ENCODE results near the gene LY9.
"Not testable (repeated sequence)": the region's sequence is repeated elsewhere in the genome, so short reads cannot be mapped to it uniquely, and the experiment has no call there.

LY9 gene

DNA sequence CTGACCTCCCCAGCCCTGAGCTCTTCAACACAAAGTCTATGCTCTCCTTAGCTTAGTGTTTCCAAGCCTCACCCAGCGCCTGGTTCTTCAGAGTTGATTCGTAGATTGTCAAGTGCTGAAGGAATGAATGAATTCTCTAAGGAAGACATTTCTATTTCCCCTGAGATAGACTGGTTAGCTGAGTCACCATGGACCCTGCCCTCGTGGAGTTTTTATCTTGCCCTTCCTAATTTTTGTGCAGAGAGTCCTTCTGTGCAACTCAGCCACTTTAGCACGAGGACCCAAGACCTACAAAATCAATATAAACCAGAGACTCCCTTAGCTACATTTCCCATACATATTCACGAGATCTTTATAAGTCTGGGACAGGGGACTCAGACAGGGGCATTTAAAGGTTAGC is 69.4 kb downstream of the LY9 start:
- DNase-seq (ENCODE audit: low spot score), result no peak

DNA sequence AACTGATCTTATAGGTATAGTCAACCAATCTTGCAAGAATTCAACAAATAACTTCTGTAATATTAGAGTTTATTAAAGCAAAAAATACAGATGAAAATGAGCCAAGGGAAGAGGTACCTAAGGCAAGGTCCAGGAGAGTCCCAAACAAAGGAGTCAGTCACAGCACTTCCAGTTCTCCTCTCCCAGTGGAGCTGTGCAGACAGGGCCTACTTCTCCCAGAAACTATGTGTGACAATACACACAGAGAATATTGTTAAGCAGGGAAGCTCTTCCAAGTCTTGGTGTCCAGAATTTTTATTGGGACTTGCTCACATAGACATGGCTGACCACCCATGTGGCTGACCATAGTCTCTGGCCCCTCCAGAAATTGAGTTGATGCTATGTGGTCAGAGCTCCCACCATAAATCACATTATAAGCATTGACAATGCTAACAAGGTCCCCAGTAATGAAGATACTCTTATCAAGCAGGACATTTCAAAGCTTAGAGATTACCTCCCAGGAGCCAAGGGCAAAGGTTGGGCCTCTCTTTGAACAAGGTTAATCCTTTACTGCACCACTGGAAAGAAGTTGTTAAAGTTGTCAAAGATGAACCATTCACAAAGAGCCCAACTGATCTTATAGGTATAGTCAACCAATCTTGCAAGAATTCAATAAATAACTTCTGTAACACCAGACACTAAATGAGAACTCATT is 70.2 kb downstream of the LY9 start:
- DNase-seq (ENCODE audit: low spot score), result no peak

DNA sequence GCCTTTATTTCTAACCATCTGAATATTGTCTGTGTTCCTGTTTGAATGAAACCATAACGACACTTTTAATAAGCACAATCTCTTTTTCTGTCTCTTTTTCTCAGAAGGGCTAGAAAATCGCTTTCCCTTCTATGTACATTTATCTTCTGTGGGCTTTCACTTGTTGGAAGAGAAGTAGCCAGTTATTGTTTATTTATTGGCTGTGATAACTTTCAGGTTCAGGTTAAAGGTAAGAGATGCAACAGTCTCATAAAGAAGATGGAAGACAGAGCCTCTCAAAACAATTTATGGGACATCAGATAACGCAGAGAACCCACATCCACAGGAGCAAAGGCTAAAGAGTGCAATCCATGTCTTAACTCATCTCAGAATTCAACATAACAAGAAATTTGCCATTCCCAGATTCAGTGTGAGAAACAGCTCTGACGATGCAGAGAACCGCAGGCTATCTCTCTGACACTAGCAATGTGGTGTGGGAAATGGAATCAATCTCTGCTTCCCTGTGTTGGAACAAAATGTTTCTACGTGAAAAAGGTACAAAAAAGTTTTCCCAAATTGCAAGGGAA is 70.8 kb downstream of the LY9 start:
- no peak for DNase-seq (ENCODE audit: low spot score)

DNA sequence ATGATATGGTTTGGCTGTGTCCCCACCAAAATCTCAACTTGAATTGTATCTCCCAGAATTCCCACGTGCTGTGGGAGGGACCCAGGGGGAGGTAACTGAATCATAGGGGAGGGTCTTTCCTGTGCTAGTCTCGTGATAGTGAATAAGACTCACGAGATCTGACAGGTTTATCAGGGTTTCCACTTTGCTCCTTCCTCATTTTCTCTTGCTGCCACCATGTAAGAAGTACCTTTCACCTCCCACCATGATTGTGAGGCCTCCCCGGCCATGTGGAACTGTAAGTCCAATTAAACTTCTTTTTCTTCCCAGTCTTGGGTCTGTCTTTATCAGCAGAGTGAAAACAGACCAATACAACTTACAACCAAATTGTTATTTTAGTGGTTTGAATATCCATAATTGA is 71.7 kb downstream of the LY9 start:
- DNase-seq (ENCODE audit: low spot score), result not testable (repeated sequence)

DNA sequence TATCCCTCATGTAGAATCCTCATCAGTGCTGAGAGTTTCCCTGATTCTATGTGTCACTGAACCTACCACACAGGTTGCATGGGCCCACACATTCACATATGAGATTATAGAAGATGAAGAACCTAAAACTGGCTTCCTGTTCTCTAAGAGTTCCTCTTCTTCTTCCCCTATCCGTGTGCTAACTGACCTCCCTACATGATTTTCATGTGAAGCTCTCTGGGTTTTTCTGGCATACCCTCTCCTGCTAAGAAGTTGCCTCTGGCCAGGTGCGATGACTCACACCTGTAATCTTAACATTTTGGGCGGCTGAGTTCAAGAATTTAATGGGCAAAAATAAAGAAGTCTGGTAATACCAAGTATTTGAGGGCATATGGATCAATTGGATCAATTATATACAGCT is 72.2 kb downstream of the LY9 start:
- DNase-seq (ENCODE audit: low spot score), result no peak

DNA sequence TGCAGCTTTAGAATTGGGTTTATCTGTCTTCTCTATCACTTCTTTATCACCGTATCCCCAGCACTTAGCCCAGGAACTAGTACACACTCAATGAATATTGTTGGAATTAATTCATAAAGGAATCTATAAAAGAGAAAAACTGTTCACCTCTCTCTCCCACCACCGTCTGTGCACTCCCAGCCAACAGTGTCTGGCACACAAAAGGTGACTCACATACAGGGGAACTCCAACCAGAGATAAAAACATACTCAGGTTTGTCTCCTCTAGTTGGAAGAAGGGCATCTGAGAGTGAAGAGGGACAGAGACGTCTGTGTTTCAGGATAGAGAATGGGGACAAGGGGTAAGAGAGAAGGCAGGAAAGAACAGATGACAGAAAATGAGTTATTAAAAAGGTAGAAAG is 79.0 kb downstream of the LY9 start:
- peak; percentile 23 for DNase-seq (ENCODE audit: low spot score)

DNA sequence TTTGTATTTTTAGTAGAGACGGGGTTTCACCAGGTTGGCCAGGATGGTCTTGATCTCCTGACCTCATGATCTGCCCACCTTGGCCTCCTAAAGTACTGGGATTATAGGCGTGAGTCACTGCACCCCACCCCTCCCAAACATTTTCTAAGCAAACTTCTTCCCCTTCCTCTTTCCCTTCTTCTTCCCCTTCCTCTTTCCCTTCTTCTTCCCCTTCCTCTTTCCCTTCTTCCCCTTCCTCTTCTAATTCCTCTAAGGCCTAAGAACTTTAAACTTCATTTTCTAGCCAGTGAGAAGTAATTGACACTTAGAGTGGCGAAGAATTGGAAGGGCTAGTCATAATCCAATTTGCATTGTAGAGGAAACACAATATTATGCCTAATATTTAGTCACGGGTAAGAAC is 79.6 kb downstream of the LY9 start:
- DNase-seq (ENCODE audit: low spot score), result not testable (repeated sequence)

DNA sequence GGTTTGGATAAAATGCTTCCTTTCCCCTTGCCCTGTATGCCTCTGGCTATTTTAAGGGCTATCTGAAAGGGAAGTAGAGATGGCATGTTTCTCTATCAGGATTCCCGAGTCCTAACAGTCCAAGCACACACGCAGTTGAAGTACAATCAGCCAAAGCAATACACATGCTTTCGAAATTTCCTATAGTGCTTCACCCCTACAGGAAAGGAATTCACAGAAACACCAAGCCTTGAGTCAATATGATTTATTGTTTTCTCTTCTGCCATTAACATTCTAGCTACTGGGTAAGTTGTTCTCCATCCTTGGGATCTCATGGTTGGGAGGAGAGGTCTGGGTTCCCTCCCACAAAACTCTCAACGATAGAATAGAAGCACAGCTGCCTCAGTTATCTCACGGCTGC is 80.3 kb downstream of the LY9 start:
- DNase-seq (ENCODE audit: low spot score), result no peak

DNA sequence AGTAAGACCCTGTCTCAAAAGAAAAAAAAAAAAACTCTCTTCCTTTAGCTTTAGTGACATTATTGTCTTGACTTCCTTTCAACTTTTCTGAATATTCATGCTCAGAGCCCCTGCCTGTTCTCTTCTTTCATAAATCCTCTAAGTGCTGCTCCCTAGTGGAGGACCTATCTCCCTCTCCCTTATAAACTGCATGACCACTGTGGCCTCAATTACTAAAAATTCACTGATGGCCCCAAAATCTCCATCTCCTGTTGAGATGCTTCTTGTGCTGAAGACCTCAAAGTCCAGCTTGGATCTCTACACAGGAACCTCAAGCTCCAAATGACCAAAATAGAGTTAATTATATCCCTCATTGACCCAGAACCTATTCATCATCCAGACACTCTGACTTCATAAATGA is 81.2 kb downstream of the LY9 start:
- DNase-seq (ENCODE audit: low spot score), result peak; percentile 55

Measured in CD4-positive, alpha-beta T cell treated with Interleukin-2 at 100 ng/mL for 4 hours (primary cell).